Prostate gland (tissue), 2 donors: ENCODE measurements around the gene ZNF219. TPM values are rescaled to one million over a fixed set of nuclear protein-coding genes. Genes with fewer than 3 reads are reported as not detected.

ENCODE experiments used
- DNase-seq: peaks from one replicate; pipeline ENCODE4 v3.0.0-alpha.2; 2019; ENCODE audit warnings: low spot score
- H3K27ac ChIP-seq, 2 donors: fragments of 200-600 bp; sonication (generic); 2 replicates each; pipeline ENCODE4 v1.5.1; 2017 to 2019
- H3K27me3 ChIP-seq: fragments of 200-600 bp; sonication (generic); replicated peaks from 2 replicates; pipeline ENCODE4 v1.5.1; 2019; ENCODE audit not compliant: insufficient read depth
- H3K36me3 ChIP-seq, 2 donors: fragments of 200-600 bp; sonication (generic); 1 replicate in 1 of 2; 2 replicates in 1 of 2; pipeline versions ENCODE4 v1.5.1 to v1.8.1; 2017 to 2019
- H3K4me1 ChIP-seq: fragments of 200-600 bp; sonication (generic); replicated peaks from 2 replicates; pipeline ENCODE4 v1.5.1; 2019
- H3K4me3 ChIP-seq, 2 donors: fragments of 200-600 bp; sonication (generic); 2 replicates each; pipeline ENCODE4 v1.5.1; 2017 to 2019
- H3K9me3 ChIP-seq: fragments of 200-600 bp; sonication (generic); 2 replicates; pipeline ENCODE4 v1.5.1; 2017
- POLR2A ChIP-seq: fragments of 450-650 bp; IDR thresholded peaks from one replicate; pipeline ENCODE4 v1.6.1; 2016; ENCODE audit warnings: antibody characterized with exemption, mild to moderate bottlenecking
- POLR2AphosphoS5 ChIP-seq: sonication (generic); formaldehyde crosslinking; IDR thresholded peaks from one replicate; pipeline ENCODE4 v1.6.1; 2017; ENCODE audit warnings: antibody characterized with exemption
- WGBS: methylation state at CpG from one replicate; pipeline ENCODE4 v1.1.5; 2018; 5-methylcytosine and 5-hydroxymethylcytosine counted together
- intact Hi-C: fragments of 100-400 bp; cut with DNase I; formaldehyde crosslinking; loops from one replicate; pipeline ENCODE4 v1.14.2; 2022
- total RNA-seq, 2 donors: library from RNA; depleted of rRNA; stranded (reverse); fragments of >200 nt; gene quantifications; one replicate each; pipeline ENCODE4 v1.1.0, GENCODE V29; 2016
- TF ChIP-seq, protein P1 (sequence below), 4 experiments: fragments of 200-600 bp in 2 of 4; fragments of 450-650 bp in 2 of 4; sonication (generic) in 2 of 4; IDR thresholded peaks; 1 replicate in 3 of 4; 2 replicates in 1 of 4; pipeline ENCODE4 v1.5.1; 2016 to 2019; ENCODE audit warnings: antibody characterized with exemption in 4 of 4, mild to moderate bottlenecking in 2 of 4, moderate library complexity in 2 of 4

Gene ZNF219
- total RNA-seq, 2 donors from 2014 or later, result 56.8 to 89.8 TPM

- intact Hi-C loops, result loop anchor here (2.0 kb wide), 1 partner anchor 33 kb away; no protein-coding TSS in a partner anchor
- TF ChIP-seq POLR2AphosphoS5 (no peak), POLR2A (no peak)
- TF ChIP-seq, protein P1, sequence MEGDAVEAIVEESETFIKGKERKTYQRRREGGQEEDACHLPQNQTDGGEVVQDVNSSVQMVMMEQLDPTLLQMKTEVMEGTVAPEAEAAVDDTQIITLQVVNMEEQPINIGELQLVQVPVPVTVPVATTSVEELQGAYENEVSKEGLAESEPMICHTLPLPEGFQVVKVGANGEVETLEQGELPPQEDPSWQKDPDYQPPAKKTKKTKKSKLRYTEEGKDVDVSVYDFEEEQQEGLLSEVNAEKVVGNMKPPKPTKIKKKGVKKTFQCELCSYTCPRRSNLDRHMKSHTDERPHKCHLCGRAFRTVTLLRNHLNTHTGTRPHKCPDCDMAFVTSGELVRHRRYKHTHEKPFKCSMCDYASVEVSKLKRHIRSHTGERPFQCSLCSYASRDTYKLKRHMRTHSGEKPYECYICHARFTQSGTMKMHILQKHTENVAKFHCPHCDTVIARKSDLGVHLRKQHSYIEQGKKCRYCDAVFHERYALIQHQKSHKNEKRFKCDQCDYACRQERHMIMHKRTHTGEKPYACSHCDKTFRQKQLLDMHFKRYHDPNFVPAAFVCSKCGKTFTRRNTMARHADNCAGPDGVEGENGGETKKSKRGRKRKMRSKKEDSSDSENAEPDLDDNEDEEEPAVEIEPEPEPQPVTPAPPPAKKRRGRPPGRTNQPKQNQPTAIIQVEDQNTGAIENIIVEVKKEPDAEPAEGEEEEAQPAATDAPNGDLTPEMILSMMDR (IDR thresholded peaks at IDR 0.05), result peak in 1 of 4 experiments; percentile 4
- DNase-seq, result peak; percentile 48
Measured at GRCh38 chr14:21071225-21072030, 27.0 kb downstream of the ZNF219 start.

DNA sequence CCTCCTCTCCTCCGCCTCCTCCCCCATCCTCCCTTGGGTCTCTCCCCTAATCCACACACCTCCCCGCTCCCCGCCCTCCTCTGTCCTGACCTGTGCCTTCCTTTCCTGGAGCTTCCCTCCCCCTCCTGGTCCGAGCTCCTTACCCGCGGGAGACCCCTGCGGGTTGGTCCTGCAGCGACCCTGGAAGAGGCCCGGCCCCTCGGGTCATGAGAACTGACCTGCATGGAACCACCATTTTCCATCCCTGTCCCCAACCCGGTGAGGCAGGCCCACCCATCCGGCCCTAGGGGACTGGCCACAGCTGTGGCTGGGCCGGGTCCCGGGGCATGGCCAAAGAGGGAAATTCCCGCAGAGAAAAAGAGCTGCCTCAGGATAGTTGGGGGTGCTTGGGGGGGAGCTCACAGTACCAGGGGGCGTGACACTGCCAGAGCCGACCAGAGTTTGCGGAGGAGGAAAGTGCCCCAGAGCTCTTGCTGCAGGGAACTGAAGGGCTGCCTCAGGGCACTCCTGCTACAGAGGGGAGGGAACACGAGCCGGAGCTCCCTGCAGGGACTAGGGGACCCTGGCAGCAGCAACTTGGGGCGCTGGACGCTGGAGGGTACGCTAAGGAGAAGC, 27.7 kb downstream of the ZNF219 start:
- intact Hi-C loops, result loop anchor here (2.0 kb wide), 1 partner anchor 34 kb away; no protein-coding TSS in a partner anchor
- H3K4me1 ChIP-seq, result peaks cover 15% of the 10 kb centered on the region
- no peaks in the 10 kb centered on the region for H3K27me3 ChIP-seq
- peak overlapping the region; percentile 51 to 62 for H3K4me3 ChIP-seq
- H3K27ac ChIP-seq, result peak overlapping the region; percentile 77 to 79
- DNase-seq, result no peak
- H3K9me3 ChIP-seq, result no peaks in the 10 kb centered on the region
- H3K36me3 ChIP-seq, result no peaks in the 10 kb centered on the region
- WGBS, result under 1% methylated on average over 23 of the region's 23 CpGs
- TF ChIP-seq, protein P1 (IDR thresholded peaks at IDR 0.05), result no peak
- TF ChIP-seq POLR2A, result no peak
- no peak for TF ChIP-seq POLR2AphosphoS5

More at GRCh38 chr14:21071225-21072030, 27.0 kb downstream of the ZNF219 start:
- Histone ChIP-seq H3K4me3 (peak overlapping the region; percentile 51 to 62), H3K27me3 (no peaks in the 10 kb centered on the region), H3K4me1 (peaks cover 15% of the 10 kb centered on the region), H3K9me3 (no peaks in the 10 kb centered on the region), H3K36me3 (no peaks in the 10 kb centered on the region), H3K27ac (peak overlapping the region; percentile 77 to 79)
- WGBS, result 2% methylated on average over 37 of the region's 37 CpGs

DNA sequence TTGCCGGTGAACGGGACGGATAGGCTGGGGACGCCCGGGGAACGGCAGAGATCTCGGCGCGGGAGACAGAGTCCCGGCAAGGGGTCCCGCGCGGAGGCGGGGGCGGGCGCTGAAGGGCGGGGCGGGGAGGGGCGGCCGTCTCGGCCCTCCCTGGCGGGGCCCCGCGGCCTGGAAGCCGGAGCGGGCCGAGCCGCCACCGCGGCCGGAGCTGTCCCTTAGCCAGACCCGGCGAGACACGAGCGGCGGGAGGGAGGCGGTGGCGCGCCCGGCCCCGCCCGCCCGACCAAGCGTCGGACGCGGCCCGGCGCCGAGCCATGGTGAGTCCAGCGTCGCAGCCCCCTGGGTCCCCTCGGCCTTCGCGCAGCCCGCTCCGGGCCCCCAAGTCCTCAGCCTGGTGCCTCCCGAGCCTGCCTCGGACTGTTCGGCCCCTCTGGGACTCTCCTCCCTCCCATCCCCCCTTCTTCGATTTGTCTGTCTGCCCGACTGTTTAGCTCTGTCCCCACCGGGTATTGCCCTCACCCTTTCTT, 28.3 kb downstream of the ZNF219 start, which contains the start of gene ARHGEF40:
ARHGEF40 (plus strand) TSS at position 222 of the 527 bp plus-strand sequence; CDS start at position 315, 93 bp downstream.
- Histone ChIP-seq H3K4me1 (peaks cover 15% of the 10 kb centered on the region), H3K36me3 (no peaks in the 10 kb centered on the region), H3K9me3 (no peaks in the 10 kb centered on the region), H3K27me3 (no peaks in the 10 kb centered on the region), H3K27ac (peak within 1 kb of the TSS; percentile 77 to 79), H3K4me3 (peak within 1 kb of the TSS; percentile 51 to 62)
- peak; percentile 48 for DNase-seq
- intact Hi-C loops, result loop anchor here (2.0 kb wide), 1 partner anchor 35 kb away; no protein-coding TSS in a partner anchor
- 0% methylated on average over 60 of the region's 63 CpGs for WGBS
- TF ChIP-seq POLR2AphosphoS5 (no peak), POLR2A (peak; percentile 37)

GRCh38 chr14:21069388-21070082, 28.9 kb downstream of the ZNF219 start:
- H3K4me3 ChIP-seq, result peak overlapping the region; percentile 51 to 62
- no peaks in the 10 kb centered on the region for H3K27me3 ChIP-seq
- no peaks in the 10 kb centered on the region for H3K36me3 ChIP-seq
- peak overlapping the region; percentile 77 to 79 for H3K27ac ChIP-seq
- no peak for TF ChIP-seq POLR2A
- no peak for TF ChIP-seq POLR2AphosphoS5
- TF ChIP-seq, protein P1 (IDR thresholded peaks at IDR 0.05), result no peak
- H3K9me3 ChIP-seq, result no peaks in the 10 kb centered on the region
- no peak for DNase-seq
- under 1% methylated on average over 40 of the region's 40 CpGs for WGBS
- intact Hi-C loops, result loop anchor here (2.0 kb wide), 2 partner anchors 23 to 35 kb away; no protein-coding TSS in a partner anchor
- H3K4me1 ChIP-seq, result peaks cover 15% of the 10 kb centered on the region
